CD8-positive, alpha-beta memory T cell (primary cell): ENCODE results near the gene HEXA. TPM values are rescaled to one million over a fixed set of nuclear protein-coding genes. Genes with fewer than 3 reads are reported as not detected.
"Not testable (repeated sequence)": the region's sequence is repeated elsewhere in the genome, so short reads cannot be mapped to it uniquely, and the experiment has no call there.

Experiments
- CTCF ChIA-PET: fragments of 350-600 bp; sonication (Branson Sonifier 250); formaldehyde crosslinking; loops from one replicate; lab custom pipeline; 2021; ENCODE audit warnings: antibody characterized with exemption; lab: Charles Lee
- POLR2A ChIA-PET: fragments of 350-600 bp; sonication (Branson Sonifier 250); formaldehyde crosslinking; loops from one replicate; lab custom pipeline; 2021; ENCODE audit warnings: antibody characterized with exemption; lab: Charles Lee
- DNase-seq, 5 donors: peaks; one replicate each; pipeline versions ENCODE4 v3.0.0 to v3.0.0-alpha.2; 2020 to 2022; ENCODE audit warnings: mixed read lengths in 1 of 5
- H3K27ac ChIP-seq: one replicate; pipeline ENCODE4 v1.7.0; 2013; ENCODE audit warnings: low read depth, mild to moderate bottlenecking, low read length, moderate library complexity
- H3K27me3 ChIP-seq: 2 replicates; pipeline ENCODE4 v1.7.0; 2013; ENCODE audit warnings: low read length, mild to moderate bottlenecking; ENCODE audit not compliant: insufficient read depth, poor library complexity, severe bottlenecking
- H3K36me3 ChIP-seq: 2 replicates; pipeline ENCODE4 v1.7.0; 2013; ENCODE audit warnings: mild to moderate bottlenecking, low read length, moderate library complexity; ENCODE audit not compliant: insufficient read depth
- H3K4me1 ChIP-seq: 2 replicates; pipeline ENCODE4 v1.7.0; 2013; ENCODE audit warnings: mild to moderate bottlenecking, low read length, moderate library complexity; ENCODE audit not compliant: insufficient read depth
- H3K4me3 ChIP-seq: 2 replicates; pipeline ENCODE4 v1.7.0; 2013; ENCODE audit warnings: mild to moderate bottlenecking, low read length
- H3K9me3 ChIP-seq: 2 replicates; pipeline ENCODE4 v1.7.0; 2013; ENCODE audit warnings: mild to moderate bottlenecking, low read length
- H3K27ac Mint-ChIP-seq, 8 donors: one replicate each; pipeline ENCODE4 v1.8.0; 2020 to 2021; ENCODE audit warnings: mixed read lengths in 8 of 8, mild to moderate bottlenecking in 6 of 8, inconsistent platforms in 3 of 8, moderate library complexity in 3 of 8
- H3K27me3 Mint-ChIP-seq, 2 donors: one replicate each; pipeline ENCODE4 v1.8.0; 2020 to 2021; ENCODE audit warnings: mixed read lengths in 2 of 2, mild to moderate bottlenecking in 1 of 2, moderate library complexity in 1 of 2
- H3K36me3 Mint-ChIP-seq, 3 donors: one replicate each; pipeline ENCODE4 v1.8.0; 2020 to 2021; ENCODE audit warnings: mixed read lengths in 3 of 3, inconsistent platforms in 1 of 3, mild to moderate bottlenecking in 1 of 3
- H3K4me1 Mint-ChIP-seq, 3 donors: one replicate each; pipeline ENCODE4 v1.8.0; 2020 to 2021; ENCODE audit warnings: mixed read lengths in 3 of 3, inconsistent platforms in 1 of 3, mild to moderate bottlenecking in 1 of 3
- H3K4me3 Mint-ChIP-seq, 7 donors: one replicate each; pipeline ENCODE4 v1.8.0; 2020 to 2021; ENCODE audit warnings: mixed read lengths in 7 of 7, mild to moderate bottlenecking in 6 of 7, moderate library complexity in 4 of 7, inconsistent platforms in 2 of 7
- H3K9me3 Mint-ChIP-seq, 5 donors: one replicate each; pipeline ENCODE4 v1.8.0; 2020 to 2022; ENCODE audit warnings: mixed read lengths in 5 of 5, mild to moderate bottlenecking in 3 of 5, moderate library complexity in 2 of 5, inconsistent platforms in 1 of 5
- polyA plus RNA-seq: library from polyadenylated mRNA; unstranded; fragments of 300-500 nt; fragmentation: Illumina TruSeq; gene quantifications from one replicate; pipeline ENCODE4 v1.2.3, GENCODE V29; 2021
- total RNA-seq, 2 experiments: library from RNA; stranded (reverse); gene quantifications; one replicate each; pipeline ENCODE4 v1.2.3, GENCODE V29; 2021

HEXA gene
- total RNA-seq, result 10 to 100 TPM; 75.0 to 80.5 TPM
- 83.0 TPM for polyA plus RNA-seq

DNA sequence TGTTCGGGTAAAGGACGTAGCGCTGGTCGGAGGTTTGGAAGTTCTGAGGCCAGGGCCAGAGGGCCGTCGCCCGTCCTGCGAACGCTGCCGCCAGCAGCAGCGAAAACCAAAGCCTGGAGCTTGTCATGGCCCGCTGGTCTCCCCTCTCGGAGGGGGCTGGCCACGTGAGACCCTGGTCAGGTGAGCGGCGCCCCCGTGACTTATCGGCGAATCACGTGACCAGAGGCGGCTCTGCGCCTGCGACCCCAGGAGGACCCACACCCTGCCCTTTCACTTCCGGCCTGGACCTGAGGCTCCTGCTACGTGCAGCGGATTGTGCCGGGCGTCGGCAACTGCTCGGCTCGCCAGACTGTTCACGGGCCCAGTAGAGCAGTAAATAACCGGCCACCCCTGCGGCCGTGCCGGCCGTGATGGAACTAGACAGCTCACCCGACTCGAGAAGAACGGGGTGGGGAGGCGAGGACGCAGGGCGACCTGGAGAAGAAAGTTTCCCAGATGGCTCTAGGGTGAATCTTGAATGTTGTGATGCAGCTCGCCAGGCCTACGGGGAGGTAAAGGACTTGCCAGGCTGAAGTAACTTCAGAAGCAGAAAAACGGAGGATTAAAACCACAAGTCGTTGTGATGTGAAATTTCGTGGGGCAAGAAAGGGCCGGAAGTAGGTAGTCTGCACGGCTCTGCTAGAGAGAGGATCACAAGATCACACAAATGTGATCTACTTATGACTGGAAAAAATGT, at the start of gene HEXA:
Gene HEXA, minus strand, starts transcription at position 169 of the 736 bp plus-strand sequence. Its CDS starts 42 bp downstream, at position 127.
- Mint-ChIP-seq H3K9me3 (no peaks in the 10 kb centered on the region), H3K36me3 (peaks cover 0 to 25% (median 0%) of the 10 kb centered on the region in 3 donors), H3K27me3 (peaks cover 0 to 12% of the 10 kb centered on the region in 2 donors), H3K27ac (peak within 1 kb of the TSS; percentile 95 to 99 (median 97)), H3K4me3 (peak within 1 kb of the TSS; percentile 89 to 96 (median 93)), H3K4me1 (peaks cover 46 to 65% (median 56%) of the 10 kb centered on the region in 3 donors)
- CTCF ChIA-PET, result interaction anchor here (1.0 to 1.9 kb wide), 8 partner anchors 10 to 176 kb away, joined by 3 to 6 read pairs (median 4); no protein-coding TSS in a partner anchor
- H3K9me3 ChIP-seq, result no peaks in the 10 kb centered on the region
- peak; percentile 96 to 100 (median 98) for DNase-seq
- H3K27me3 ChIP-seq, result no peaks in the 10 kb centered on the region
- H3K27ac ChIP-seq, result peak within 1 kb of the TSS; percentile 88
- POLR2A ChIA-PET, result interaction anchor here (0.6 to 2.0 kb wide), 9 partner anchors 9 to 299 kb away, joined by 3 to 34 read pairs (median 3); partner anchors contain the start of genes ARIH1 and PKM
- peaks cover 29% of the 10 kb centered on the region for H3K4me1 ChIP-seq
- peak within 1 kb of the TSS; percentile 80 for H3K4me3 ChIP-seq
- H3K36me3 ChIP-seq, result no peaks in the 10 kb centered on the region

DNA sequence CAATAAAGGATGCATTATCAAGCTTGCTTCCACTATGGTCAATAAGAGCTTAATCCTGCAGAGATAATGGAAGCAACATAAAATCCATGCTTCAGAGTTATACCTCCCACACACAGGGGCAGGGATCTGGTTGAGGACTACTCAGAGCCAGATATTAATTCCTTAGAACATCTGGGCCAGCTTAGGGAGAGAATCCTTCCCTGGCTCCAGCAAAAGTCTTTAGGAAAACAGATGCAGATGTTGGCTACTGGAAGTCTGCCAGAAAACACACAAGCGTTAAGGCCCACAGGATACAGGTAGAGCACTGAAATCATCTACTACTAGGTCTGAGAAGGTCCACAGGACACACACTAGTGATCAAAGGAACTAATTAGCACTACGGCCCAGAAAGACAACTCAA, 47.4 kb upstream of the HEXA start:
- Mint-ChIP-seq H3K27ac (no peak overlapping the region), H3K4me1 (peaks cover 0 to 1% (median 0%) of the 10 kb centered on the region in 3 donors), H3K9me3 (peaks cover 4 to 17% (median 17%) of the 10 kb centered on the region in 5 donors), H3K4me3 (no peak overlapping the region), H3K36me3 (peaks cover 0 to 9% (median 0%) of the 10 kb centered on the region in 3 donors), H3K27me3 (no peaks in the 10 kb centered on the region)
- Histone ChIP-seq H3K9me3 (no peaks in the 10 kb centered on the region), H3K27ac (no peak overlapping the region), H3K27me3 (no peaks in the 10 kb centered on the region), H3K4me3 (no peak overlapping the region), H3K4me1 (no peaks in the 10 kb centered on the region), H3K36me3 (no peaks in the 10 kb centered on the region)
- POLR2A ChIA-PET, result no interaction called here
- DNase-seq, result no peak
- CTCF ChIA-PET, result no interaction called here

DNA sequence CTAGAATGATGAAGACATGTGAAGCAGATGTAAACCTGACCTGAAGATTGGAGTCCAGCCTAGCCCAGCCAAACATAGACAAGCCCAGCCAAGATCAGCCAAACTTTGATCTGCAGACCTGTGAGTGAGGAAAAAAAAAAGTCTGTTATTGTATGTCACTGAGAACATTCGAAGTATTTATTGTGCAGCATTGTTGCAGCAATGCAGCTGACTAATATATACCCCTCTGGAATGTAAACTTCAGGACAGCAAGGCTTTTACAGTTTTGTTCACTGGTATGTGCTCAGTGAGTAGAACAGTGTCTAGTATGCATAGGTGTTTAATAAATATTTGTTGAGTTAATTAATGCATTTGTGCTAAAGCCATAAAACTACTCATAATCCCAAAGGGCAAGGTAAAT, 45.7 kb upstream of the HEXA start:
- no peak overlapping the region for H3K27ac Mint-ChIP-seq
- no peak for DNase-seq
- H3K4me3 ChIP-seq, result no peak overlapping the region
- H3K36me3 ChIP-seq, result no peaks in the 10 kb centered on the region
- POLR2A ChIA-PET, result no interaction called here
- CTCF ChIA-PET, result no interaction called here
- H3K9me3 Mint-ChIP-seq, result peaks cover 2 to 10% (median 9%) of the 10 kb centered on the region in 5 donors
- no peak overlapping the region for H3K27ac ChIP-seq
- no peaks in the 10 kb centered on the region for H3K4me1 ChIP-seq
- H3K27me3 ChIP-seq, result no peaks in the 10 kb centered on the region
- no peaks in the 10 kb centered on the region for H3K9me3 ChIP-seq
- H3K36me3 Mint-ChIP-seq, result peaks cover 0 to 5% (median 0%) of the 10 kb centered on the region in 3 donors
- H3K27me3 Mint-ChIP-seq, result peaks cover 0 to 2% of the 10 kb centered on the region in 2 donors
- H3K4me3 Mint-ChIP-seq, result no peak overlapping the region
- H3K4me1 Mint-ChIP-seq, result no peaks in the 10 kb centered on the region

DNA sequence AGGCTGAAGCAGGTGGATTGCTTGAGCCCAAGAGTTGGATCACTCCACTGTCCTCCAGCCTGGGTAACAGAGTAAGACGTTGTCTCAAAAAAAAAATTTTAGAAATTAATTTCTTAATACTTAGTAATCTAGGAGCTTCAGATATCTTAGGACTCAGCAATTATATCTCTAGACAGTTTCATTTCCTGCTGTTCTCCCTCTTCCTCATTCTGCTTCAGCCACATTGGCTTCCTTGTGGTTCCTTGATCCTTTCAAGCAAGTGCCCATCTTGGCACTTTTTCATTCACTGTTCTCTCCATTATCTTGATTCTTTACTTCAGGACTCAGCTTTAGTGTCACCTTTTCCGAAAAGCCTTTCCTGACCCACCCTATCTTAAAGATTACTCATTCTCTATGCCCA, 44.8 kb upstream of the HEXA start:
- Histone ChIP-seq H3K27ac (no peak overlapping the region), H3K4me1 (no peaks in the 10 kb centered on the region), H3K27me3 (no peaks in the 10 kb centered on the region), H3K9me3 (no peaks in the 10 kb centered on the region), H3K4me3 (no peak overlapping the region), H3K36me3 (no peaks in the 10 kb centered on the region)
- no peak for DNase-seq
- CTCF ChIA-PET, result no interaction called here
- Mint-ChIP-seq H3K36me3 (peaks cover 0 to 4% (median 0%) of the 10 kb centered on the region in 3 donors), H3K27ac (no peak overlapping the region), H3K4me3 (no peak overlapping the region), H3K9me3 (peaks cover 0 to 8% (median 5%) of the 10 kb centered on the region in 5 donors), H3K4me1 (no peaks in the 10 kb centered on the region), H3K27me3 (peaks cover 0 to 2% of the 10 kb centered on the region in 2 donors)
- POLR2A ChIA-PET, result no interaction called here

DNA sequence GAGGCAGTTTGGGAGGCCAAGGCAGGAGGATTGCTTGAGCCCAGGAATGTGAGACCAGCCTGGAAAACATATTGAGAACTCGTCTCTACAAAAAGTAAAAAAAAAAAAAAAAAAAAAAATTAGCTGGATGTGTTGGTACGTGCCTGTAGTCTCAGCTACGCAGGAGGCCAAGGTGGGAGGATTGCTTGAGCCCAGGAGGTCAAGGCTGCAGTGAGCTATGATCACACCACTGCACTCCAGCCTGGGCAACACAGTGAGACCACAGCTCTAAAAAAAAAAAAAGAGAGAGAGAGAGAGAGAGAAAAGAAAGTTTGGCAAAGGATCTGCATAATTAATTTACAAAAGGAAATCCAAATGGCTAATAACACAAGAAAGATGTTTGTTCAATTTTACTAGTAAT, 44.0 kb upstream of the HEXA start:
- H3K4me3 Mint-ChIP-seq, H3K4me1 Mint-ChIP-seq, DNase-seq, H3K27me3 ChIP-seq, CTCF ChIA-PET, H3K4me3 ChIP-seq, H3K27me3 Mint-ChIP-seq, H3K9me3 Mint-ChIP-seq, H3K9me3 ChIP-seq, POLR2A ChIA-PET, H3K36me3 Mint-ChIP-seq, H3K36me3 ChIP-seq, H3K27ac Mint-ChIP-seq, H3K4me1 ChIP-seq, H3K27ac ChIP-seq: not testable (repeated sequence)

DNA sequence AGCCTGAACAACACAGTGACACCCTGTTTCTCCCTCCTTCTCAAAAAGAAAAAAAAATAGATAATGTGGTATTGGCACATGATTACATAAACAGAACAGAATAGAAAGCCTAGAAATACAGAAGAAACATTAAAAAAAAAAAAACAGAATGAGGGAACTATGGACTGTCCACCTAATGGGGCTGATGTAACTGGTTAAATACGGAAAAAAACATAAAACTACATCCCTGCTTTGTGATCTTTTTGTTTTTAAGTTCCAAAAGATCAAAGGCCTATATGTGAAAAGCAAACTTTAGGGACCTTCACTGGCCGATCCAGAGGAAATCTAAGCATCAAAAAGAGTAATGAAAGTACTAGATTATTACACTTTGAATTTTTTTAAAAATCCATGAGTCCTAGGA, 39.5 kb upstream of the HEXA start:
- CTCF ChIA-PET, result no interaction called here
- POLR2A ChIA-PET, result no interaction called here
- DNase-seq, result no peak
- H3K4me3 Mint-ChIP-seq, result no peak overlapping the region
- Histone ChIP-seq H3K27ac (no peak overlapping the region), H3K4me1 (no peaks in the 10 kb centered on the region), H3K27me3 (no peaks in the 10 kb centered on the region), H3K4me3 (no peak overlapping the region), H3K36me3 (no peaks in the 10 kb centered on the region), H3K9me3 (no peaks in the 10 kb centered on the region)
- peaks cover 0 to 2% (median 0%) of the 10 kb centered on the region in 3 donors for H3K36me3 Mint-ChIP-seq
- H3K9me3 Mint-ChIP-seq, result peaks cover 0 to 10% (median 2%) of the 10 kb centered on the region in 5 donors
- no peak overlapping the region for H3K27ac Mint-ChIP-seq
- peaks cover 4 to 11% of the 10 kb centered on the region in 2 donors for H3K27me3 Mint-ChIP-seq
- H3K4me1 Mint-ChIP-seq, result no peaks in the 10 kb centered on the region

DNA sequence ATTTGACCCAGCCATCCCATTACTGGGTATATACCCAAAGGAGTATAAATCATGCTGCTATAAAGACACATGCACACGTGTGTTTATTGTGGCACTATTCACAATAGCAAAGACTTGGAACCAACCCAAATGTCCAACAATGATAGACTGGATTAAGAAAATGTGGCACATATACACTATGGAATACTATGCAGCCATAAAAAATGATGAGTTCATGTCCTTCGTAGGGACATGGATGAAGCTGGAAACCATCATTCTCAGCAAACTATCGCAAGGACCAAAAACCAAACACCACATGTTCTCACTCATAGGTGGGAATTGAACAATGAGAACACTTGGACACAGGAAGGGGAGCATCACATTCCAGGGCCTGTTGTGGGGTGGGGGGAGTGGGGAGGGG, 37.5 kb upstream of the HEXA start:
- H3K4me1 Mint-ChIP-seq, H3K4me3 Mint-ChIP-seq, H3K27ac ChIP-seq, DNase-seq, H3K9me3 Mint-ChIP-seq, H3K4me1 ChIP-seq, H3K27ac Mint-ChIP-seq, H3K27me3 ChIP-seq, H3K36me3 ChIP-seq, H3K9me3 ChIP-seq, CTCF ChIA-PET, H3K4me3 ChIP-seq, POLR2A ChIA-PET, H3K36me3 Mint-ChIP-seq: not testable (repeated sequence)
- H3K27me3 Mint-ChIP-seq, result peaks cover 9 to 25% of the 10 kb centered on the region in 2 donors

DNA sequence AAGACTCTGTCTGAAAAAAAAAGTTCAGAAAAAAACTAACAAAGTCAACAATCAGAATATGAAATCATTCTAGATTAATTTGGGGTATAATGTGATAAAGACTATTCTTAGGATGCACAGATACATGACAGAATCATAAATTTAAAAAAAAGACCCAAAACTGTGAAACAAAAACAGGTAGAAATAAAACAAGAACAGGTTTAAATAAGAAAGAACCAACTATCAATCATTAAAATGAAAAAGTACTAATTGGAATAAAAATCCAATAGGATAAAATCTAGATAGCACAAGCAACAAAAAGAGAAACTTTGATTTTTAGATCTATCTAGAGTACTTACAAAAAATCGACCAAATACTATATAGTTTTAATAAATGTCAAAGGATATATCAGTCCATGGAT, 35.7 kb upstream of the HEXA start:
- Mint-ChIP-seq H3K9me3 (peaks cover 0 to 10% (median 2%) of the 10 kb centered on the region in 5 donors), H3K36me3 (peaks cover 0 to 2% (median 0%) of the 10 kb centered on the region in 3 donors), H3K27ac (no peak overlapping the region), H3K27me3 (peaks cover 12 to 43% of the 10 kb centered on the region in 2 donors), H3K4me3 (no peak overlapping the region), H3K4me1 (no peaks in the 10 kb centered on the region)
- Histone ChIP-seq H3K36me3 (no peaks in the 10 kb centered on the region), H3K4me3 (no peak overlapping the region), H3K27ac (no peak overlapping the region), H3K9me3 (no peaks in the 10 kb centered on the region), H3K4me1 (no peaks in the 10 kb centered on the region), H3K27me3 (peaks cover 3% of the 10 kb centered on the region)
- no peak for DNase-seq
- ChIA-PET POLR2A (no interaction called here), CTCF (no interaction called here)
